OCI-LY7 (cell line): ENCODE measurements around the gene MACROD2.

Source experiments
- CTCF ChIP-seq: fragments of 200-600 bp; sonication (generic); conservative IDR thresholded peaks from 2 replicates; pipeline ENCODE4 v1.5.1; 2014; ENCODE audit warnings: mild to moderate bottlenecking, antibody characterized with exemption, low read length, moderate library complexity, mixed read lengths
- EZH2phosphoT487 ChIP-seq: fragments of 200-600 bp; sonication (generic); IDR thresholded peaks from 2 replicates; pipeline ENCODE4 v1.6.1; 2018; ENCODE audit warnings: low read depth, borderline replicate concordance, mild to moderate bottlenecking, mixed run types, antibody characterized with exemption, low read length, moderate library complexity, mixed read lengths

- no peak for TF ChIP-seq CTCF
- no peak for TF ChIP-seq EZH2phosphoT487
Measured at GRCh38 chr20:15242773-15243172, 1247.5 kb downstream of the MACROD2 start.
